ENCODE data around the gene TDRD10. TPM values are rescaled to one million over a fixed set of nuclear protein-coding genes. Genes with fewer than 3 reads are reported as not detected.
"Not testable (repeated sequence)": the region's sequence is repeated elsewhere in the genome, so short reads cannot be mapped to it uniquely, and the experiment has no call there.

Gene TDRD10
- total RNA-seq, 1 donor from 2014 or later = not detected

DNA sequence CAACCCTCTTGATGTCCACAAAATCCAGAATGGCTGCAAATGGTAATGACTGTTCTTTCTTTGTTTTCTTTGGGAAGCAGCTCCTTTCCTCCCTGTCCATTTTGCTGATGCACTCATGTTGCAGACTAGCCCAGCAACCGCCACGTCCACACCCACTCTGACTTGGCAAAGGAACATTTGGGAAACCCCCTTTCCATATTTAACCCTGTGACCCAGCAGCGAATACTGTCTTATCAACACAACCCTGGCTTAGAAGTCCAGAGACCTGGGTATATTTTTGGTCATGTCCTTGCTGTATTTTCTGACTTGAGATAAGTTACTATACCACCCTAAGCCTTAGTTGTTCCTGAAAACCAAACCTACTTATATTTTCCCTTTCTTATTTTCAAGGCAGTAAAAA is 18.3 kb downstream of the TDRD10 start:
- Histone ChIP-seq H3K27me3 (ENCODE audit: control insufficient read depth, insufficient read depth, low read length) (peaks cover 17% of the 10 kb centered on the region), H3K36me3 (ENCODE audit: control insufficient read depth, insufficient read depth, low read length) (no peaks in the 10 kb centered on the region), H3K4me3 (ENCODE audit: low read depth, low read length) (no peak overlapping the region)
- DNase-seq (ENCODE audit: low read depth) = no peak
- TF ChIP-seq, protein P1, sequence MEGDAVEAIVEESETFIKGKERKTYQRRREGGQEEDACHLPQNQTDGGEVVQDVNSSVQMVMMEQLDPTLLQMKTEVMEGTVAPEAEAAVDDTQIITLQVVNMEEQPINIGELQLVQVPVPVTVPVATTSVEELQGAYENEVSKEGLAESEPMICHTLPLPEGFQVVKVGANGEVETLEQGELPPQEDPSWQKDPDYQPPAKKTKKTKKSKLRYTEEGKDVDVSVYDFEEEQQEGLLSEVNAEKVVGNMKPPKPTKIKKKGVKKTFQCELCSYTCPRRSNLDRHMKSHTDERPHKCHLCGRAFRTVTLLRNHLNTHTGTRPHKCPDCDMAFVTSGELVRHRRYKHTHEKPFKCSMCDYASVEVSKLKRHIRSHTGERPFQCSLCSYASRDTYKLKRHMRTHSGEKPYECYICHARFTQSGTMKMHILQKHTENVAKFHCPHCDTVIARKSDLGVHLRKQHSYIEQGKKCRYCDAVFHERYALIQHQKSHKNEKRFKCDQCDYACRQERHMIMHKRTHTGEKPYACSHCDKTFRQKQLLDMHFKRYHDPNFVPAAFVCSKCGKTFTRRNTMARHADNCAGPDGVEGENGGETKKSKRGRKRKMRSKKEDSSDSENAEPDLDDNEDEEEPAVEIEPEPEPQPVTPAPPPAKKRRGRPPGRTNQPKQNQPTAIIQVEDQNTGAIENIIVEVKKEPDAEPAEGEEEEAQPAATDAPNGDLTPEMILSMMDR (IDR thresholded peaks at IDR 0.05; ENCODE audit: insufficient read depth, low read length, poor library complexity, severe bottlenecking) = no peak

DNA sequence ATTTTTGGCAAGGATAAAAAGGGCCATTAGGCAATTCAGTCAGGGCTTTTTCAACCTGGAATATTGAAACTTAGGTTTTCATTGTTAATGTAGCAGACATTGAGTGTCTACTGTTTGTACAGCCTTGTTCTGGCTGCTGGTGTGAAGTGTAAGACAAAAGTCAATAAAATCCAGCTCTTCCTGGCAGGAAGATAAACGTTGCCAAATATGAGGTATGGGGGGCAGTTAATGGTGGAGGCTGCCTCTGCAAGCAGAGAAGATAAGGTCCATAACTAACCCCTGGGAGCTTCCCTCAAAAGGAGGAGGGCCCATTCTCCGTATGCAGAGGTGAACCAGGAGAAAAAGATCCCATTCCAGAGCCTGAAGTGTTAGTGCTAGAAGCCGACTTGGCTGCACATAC is 19.7 kb downstream of the TDRD10 start:
- TF ChIP-seq, protein P1 (IDR thresholded peaks at IDR 0.05; ENCODE audit: insufficient read depth, low read length, poor library complexity, severe bottlenecking) = no peak
- Histone ChIP-seq H3K36me3 (ENCODE audit: control insufficient read depth, insufficient read depth, low read length) (no peaks in the 10 kb centered on the region), H3K27me3 (ENCODE audit: control insufficient read depth, insufficient read depth, low read length) (peaks cover 15% of the 10 kb centered on the region), H3K4me3 (ENCODE audit: low read depth, low read length) (no peak overlapping the region)
- DNase-seq (ENCODE audit: low read depth) = no peak

DNA sequence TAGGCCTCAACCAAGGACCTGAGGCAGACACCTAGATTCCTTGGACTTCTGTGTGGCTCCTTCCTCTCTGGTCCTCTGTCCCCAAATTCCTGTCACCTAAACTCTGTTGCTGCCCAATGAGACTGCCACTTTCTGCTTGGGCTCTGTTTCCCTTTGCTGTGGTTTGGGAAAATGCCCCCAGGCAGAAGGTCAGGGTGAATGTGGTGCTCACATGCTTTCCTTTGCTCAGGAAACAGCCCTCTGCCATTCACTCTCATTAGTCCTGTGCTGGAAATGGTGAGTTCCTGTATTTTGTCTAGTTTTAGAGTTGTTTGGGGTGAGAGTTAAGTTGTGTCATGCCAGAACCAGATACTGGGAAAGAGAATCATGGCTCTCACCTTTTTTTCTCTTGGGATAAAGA is 22.9 kb downstream of the TDRD10 start:
- no peaks in the 10 kb centered on the region for H3K36me3 ChIP-seq (ENCODE audit: control insufficient read depth, insufficient read depth, low read length)
- TF ChIP-seq, protein P1 (IDR thresholded peaks at IDR 0.05; ENCODE audit: insufficient read depth, low read length, poor library complexity, severe bottlenecking) = no peak
- H3K27me3 ChIP-seq (ENCODE audit: control insufficient read depth, insufficient read depth, low read length) = peaks cover 10% of the 10 kb centered on the region
- no peak for DNase-seq (ENCODE audit: low read depth)
- no peak overlapping the region for H3K4me3 ChIP-seq (ENCODE audit: low read depth, low read length)

DNA sequence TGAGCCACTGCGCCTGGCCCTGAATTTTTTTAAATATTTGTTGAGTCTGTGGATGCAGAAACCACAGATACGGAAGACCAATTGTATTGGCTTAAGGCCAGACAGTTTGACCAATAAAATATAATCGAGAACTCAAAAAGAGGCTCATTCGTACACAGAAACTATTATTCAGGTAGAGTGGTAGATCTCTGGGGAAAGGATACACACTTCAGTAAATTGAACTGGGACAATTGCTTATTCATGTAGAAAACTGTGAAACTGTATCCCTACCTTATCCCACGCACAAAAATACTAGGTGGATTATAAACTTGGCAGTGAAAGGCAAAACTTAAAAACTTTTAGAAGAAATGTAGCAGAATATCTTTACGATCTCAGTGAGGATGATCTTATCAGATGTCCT is 25.2 kb downstream of the TDRD10 start:
- no peak for DNase-seq (ENCODE audit: low read depth)
- Histone ChIP-seq H3K4me3 (ENCODE audit: low read depth, low read length) (no peak overlapping the region), H3K27me3 (ENCODE audit: control insufficient read depth, insufficient read depth, low read length) (peaks cover 4% of the 10 kb centered on the region), H3K36me3 (ENCODE audit: control insufficient read depth, insufficient read depth, low read length) (no peaks in the 10 kb centered on the region)
- TF ChIP-seq, protein P1 (IDR thresholded peaks at IDR 0.05; ENCODE audit: insufficient read depth, low read length, poor library complexity, severe bottlenecking) = no peak

DNA sequence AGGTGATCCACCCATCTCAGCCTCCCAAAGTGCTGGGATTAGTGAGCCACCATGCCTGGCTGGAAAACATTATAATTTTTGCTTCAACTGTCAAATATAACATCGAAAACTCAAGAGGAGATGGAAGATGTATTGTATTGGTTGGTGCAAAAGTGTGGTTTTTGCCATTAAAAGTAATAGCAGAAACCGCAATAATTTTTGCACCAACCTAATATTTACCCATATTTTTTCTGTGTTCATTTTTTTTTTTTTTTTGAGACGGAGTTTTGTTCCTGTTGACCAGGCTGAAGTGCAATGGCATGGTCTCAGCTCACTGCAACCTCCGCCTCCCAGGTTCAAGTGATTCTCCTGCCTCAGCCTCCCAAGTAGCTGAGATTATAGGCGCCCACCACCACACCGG is 27.3 kb downstream of the TDRD10 start:
- Histone ChIP-seq H3K36me3 (ENCODE audit: control insufficient read depth, insufficient read depth, low read length) (no peaks in the 10 kb centered on the region), H3K27me3 (ENCODE audit: control insufficient read depth, insufficient read depth, low read length) (no peaks in the 10 kb centered on the region), H3K4me3 (ENCODE audit: low read depth, low read length) (no peak overlapping the region)
- TF ChIP-seq, protein P1 (IDR thresholded peaks at IDR 0.05; ENCODE audit: insufficient read depth, low read length, poor library complexity, severe bottlenecking) = no peak
- no peak for DNase-seq (ENCODE audit: low read depth)

DNA sequence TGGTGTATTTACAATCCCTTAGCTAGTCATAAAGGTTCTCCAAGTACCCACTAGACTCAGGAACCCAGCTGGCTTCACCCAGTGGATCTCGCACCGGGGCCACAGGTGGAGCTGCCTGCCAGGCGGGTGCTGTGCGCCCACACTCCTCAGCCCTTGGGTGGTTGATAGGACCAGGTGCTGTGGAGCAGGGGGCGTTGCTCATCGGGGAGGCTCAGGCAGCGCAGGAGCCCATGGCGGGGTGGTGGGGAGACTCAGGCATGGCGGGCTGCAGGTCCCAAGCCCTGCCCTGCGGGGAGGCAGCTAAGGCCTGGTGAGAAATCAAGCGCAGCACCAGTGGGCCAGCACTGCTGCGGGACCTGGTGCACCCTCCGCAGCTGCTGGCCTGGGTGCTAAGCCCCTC is 29.9 kb downstream of the TDRD10 start:
- not testable (repeated sequence) for H3K4me3 ChIP-seq (ENCODE audit: low read depth, low read length); DNase-seq (ENCODE audit: low read depth); H3K36me3 ChIP-seq (ENCODE audit: control insufficient read depth, insufficient read depth, low read length); H3K27me3 ChIP-seq (ENCODE audit: control insufficient read depth, insufficient read depth, low read length)

All from kidney epithelial cell (primary cell).